Activated T-cell treated with anti-CD3 and anti-CD28 coated beads, Interleukin-2, amount 50 U/mL, for 4 hours (primary cell): ENCODE results near the gene GRID2. TPM values are rescaled to one million over a fixed set of nuclear protein-coding genes. Genes with fewer than 3 reads are reported as not detected.

ENCODE experiments used
- ATAC-seq, 2 donors: fragments of 200-7000 bp; cut with Tn5 transposase; one replicate each; pipeline ENCODE4 v1.10.0; 2021
- DNase-seq: peaks from one replicate; pipeline ENCODE4 v3.0.0-alpha.2; 2020
- H3K27me3 Mint-ChIP-seq: one replicate; pipeline ENCODE4 v1.8.0; 2021; ENCODE audit warnings: low read depth, mixed read lengths
- H3K36me3 Mint-ChIP-seq: one replicate; pipeline ENCODE4 v1.8.0; 2022; ENCODE audit warnings: mixed read lengths; ENCODE audit not compliant: insufficient read depth
- H3K4me1 Mint-ChIP-seq: one replicate; pipeline ENCODE4 v1.8.0; 2021; ENCODE audit warnings: low read depth, mixed read lengths
- H3K4me3 Mint-ChIP-seq: one replicate; pipeline ENCODE4 v1.8.0; 2021; ENCODE audit warnings: mild to moderate bottlenecking, moderate library complexity, mixed read lengths
- H3K9me3 Mint-ChIP-seq: one replicate; pipeline ENCODE4 v1.8.0; 2021; ENCODE audit warnings: mixed read lengths
- total RNA-seq, 3 donors: library from RNA; stranded (reverse); gene quantifications; one replicate each; pipeline ENCODE4 v1.2.1, GENCODE V29; 2021

Gene GRID2
- total RNA-seq, 3 donors from 2014 or later, result 0.22 TPM; not detected in 2

GRCh38 chr4:92969650-92970379 is 666.0 kb downstream of the GRID2 start:
- no peaks in the 10 kb centered on the region for H3K27me3 Mint-ChIP-seq
- H3K9me3 Mint-ChIP-seq, result peaks cover 10% of the 10 kb centered on the region
- H3K4me1 Mint-ChIP-seq, result no peaks in the 10 kb centered on the region
- DNase-seq, result no peak
- H3K36me3 Mint-ChIP-seq, result no peaks in the 10 kb centered on the region
- no peak for ATAC-seq
- no peak overlapping the region for H3K4me3 Mint-ChIP-seq

DNA sequence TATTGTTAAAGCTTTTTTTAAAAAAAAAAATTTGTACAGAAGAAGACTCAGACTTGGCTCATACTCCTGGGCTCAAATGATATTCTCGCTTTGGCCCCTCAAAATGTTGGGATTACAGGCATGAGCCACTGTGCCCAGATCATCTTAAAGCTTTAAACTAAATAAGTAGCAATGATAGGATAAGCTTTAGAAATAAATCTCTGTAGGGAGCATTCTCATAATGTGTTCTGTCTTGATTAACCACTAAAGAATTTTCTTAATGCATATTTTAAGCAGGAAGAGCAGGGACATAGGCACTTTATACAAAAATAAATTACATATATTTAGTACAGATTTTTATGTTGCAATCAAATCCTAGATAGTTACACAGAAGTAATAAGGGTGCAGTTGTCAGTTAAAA is 667.2 kb downstream of the GRID2 start:
- H3K36me3 Mint-ChIP-seq, result no peaks in the 10 kb centered on the region
- H3K27me3 Mint-ChIP-seq, result no peaks in the 10 kb centered on the region
- no peak for ATAC-seq
- H3K4me3 Mint-ChIP-seq, result no peak overlapping the region
- peaks cover 10% of the 10 kb centered on the region for H3K9me3 Mint-ChIP-seq
- DNase-seq, result no peak
- H3K4me1 Mint-ChIP-seq, result no peaks in the 10 kb centered on the region

DNA sequence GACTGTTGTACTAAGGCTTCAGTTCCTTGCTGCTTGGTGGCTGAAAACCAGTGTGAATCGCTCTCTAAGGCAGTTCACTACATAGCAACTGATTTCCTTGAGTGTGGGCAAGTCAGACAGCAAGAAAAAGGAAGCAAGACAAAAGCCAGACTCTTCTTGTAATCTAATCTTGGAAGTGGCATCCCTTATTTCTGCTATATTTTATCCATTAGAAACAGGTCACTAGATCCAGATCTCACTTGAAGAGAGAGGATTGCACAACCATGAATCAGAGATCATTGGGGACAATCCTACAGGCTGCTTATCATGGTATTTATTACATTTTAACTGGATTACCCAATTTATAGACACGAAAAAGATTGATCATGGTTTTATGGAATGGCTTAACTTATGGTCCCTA is 684.5 kb downstream of the GRID2 start:
- no peaks in the 10 kb centered on the region for H3K27me3 Mint-ChIP-seq
- ATAC-seq, result no peak
- H3K4me3 Mint-ChIP-seq, result no peak overlapping the region

GRCh38 chr4:92992758-92993157 is 689.0 kb downstream of the GRID2 start:
- Mint-ChIP-seq H3K36me3 (no peaks in the 10 kb centered on the region), H3K4me3 (no peak overlapping the region), H3K4me1 (no peaks in the 10 kb centered on the region), H3K9me3 (peaks cover 3% of the 10 kb centered on the region), H3K27me3 (no peaks in the 10 kb centered on the region)
- ATAC-seq, result no peak
- DNase-seq, result no peak

More for the DNA sequence above, 684.5 kb downstream of the GRID2 start:
- Mint-ChIP-seq H3K4me1 (no peaks in the 10 kb centered on the region), H3K9me3 (peaks cover 3% of the 10 kb centered on the region), H3K36me3 (no peaks in the 10 kb centered on the region)
- DNase-seq, result no peak

GRCh38 chr4:92994727-92995126 is 691.0 kb downstream of the GRID2 start:
- Mint-ChIP-seq H3K36me3 (no peaks in the 10 kb centered on the region), H3K4me1 (no peaks in the 10 kb centered on the region), H3K4me3 (no peak overlapping the region), H3K9me3 (peaks cover 3% of the 10 kb centered on the region), H3K27me3 (no peaks in the 10 kb centered on the region)
- DNase-seq (no peak), ATAC-seq (no peak)

- Mint-ChIP-seq H3K9me3 (peaks cover 3% of the 10 kb centered on the region), H3K27me3 (no peaks in the 10 kb centered on the region), H3K4me1 (no peaks in the 10 kb centered on the region), H3K36me3 (no peaks in the 10 kb centered on the region), H3K4me3 (no peak overlapping the region)
- ATAC-seq (no peak), DNase-seq (no peak)
Observed at GRCh38 chr4:92996533-92996932, 692.8 kb downstream of the GRID2 start.

GRCh38 chr4:93000910-93001309 is 697.1 kb downstream of the GRID2 start:
- H3K9me3 Mint-ChIP-seq, result no peaks in the 10 kb centered on the region
- ATAC-seq, result no peak
- no peaks in the 10 kb centered on the region for H3K27me3 Mint-ChIP-seq
- no peaks in the 10 kb centered on the region for H3K36me3 Mint-ChIP-seq
- no peak overlapping the region for H3K4me3 Mint-ChIP-seq
- H3K4me1 Mint-ChIP-seq, result no peaks in the 10 kb centered on the region
- no peak for DNase-seq

DNA sequence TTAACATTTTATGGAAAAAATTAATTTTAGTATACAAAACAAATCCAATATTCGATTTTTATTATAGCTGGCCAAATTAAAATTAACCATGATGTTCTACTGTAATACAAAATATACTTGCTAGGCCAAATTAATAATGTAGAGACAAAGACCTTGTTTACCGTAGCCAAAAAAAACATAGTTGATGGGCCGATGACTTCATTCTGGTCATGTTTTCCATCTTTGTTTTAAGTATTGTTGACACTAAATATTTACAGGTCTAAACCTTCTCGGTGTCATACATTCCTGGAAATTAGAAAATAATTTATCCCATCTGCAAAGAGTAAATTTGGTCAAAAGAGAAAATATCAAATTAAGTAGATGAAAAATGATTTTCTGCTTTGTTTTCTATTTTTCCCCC is 698.5 kb downstream of the GRID2 start:
- H3K4me3 Mint-ChIP-seq, result no peak overlapping the region
- H3K36me3 Mint-ChIP-seq, result no peaks in the 10 kb centered on the region
- DNase-seq, result no peak
- H3K4me1 Mint-ChIP-seq, result no peaks in the 10 kb centered on the region
- H3K27me3 Mint-ChIP-seq, result no peaks in the 10 kb centered on the region
- H3K9me3 Mint-ChIP-seq, result no peaks in the 10 kb centered on the region
- no peak for ATAC-seq

- DNase-seq, result no peak
- Mint-ChIP-seq H3K27me3 (no peaks in the 10 kb centered on the region), H3K4me3 (no peak overlapping the region), H3K36me3 (no peaks in the 10 kb centered on the region), H3K4me1 (no peaks in the 10 kb centered on the region), H3K9me3 (peaks cover 3% of the 10 kb centered on the region)
- no peak for ATAC-seq
Observed at GRCh38 chr4:93016350-93016749, 712.6 kb downstream of the GRID2 start.

DNA sequence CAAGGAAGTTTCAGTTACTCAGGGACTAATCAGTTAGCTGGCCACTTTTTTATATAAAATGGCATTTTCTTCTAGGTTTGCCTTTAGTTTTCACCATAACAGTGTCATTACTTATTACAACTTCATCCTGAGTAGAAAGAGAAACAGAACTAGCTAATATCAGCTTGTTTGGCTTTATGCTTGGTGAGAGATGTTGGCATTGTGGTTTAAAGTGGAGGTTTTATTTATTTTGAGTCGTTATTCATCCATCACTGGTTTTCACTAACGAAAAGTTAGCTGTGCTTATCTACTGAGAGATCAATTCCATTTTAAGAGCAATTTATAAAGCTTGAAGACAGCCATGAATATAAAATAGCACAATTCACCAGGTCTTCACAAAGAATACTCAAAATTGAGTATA is 714.5 kb downstream of the GRID2 start:
- Mint-ChIP-seq H3K4me1 (no peaks in the 10 kb centered on the region), H3K9me3 (peaks cover 3% of the 10 kb centered on the region), H3K36me3 (no peaks in the 10 kb centered on the region), H3K4me3 (no peak overlapping the region), H3K27me3 (no peaks in the 10 kb centered on the region)
- ATAC-seq (no peak), DNase-seq (no peak)

- Mint-ChIP-seq H3K9me3 (peaks cover 3% of the 10 kb centered on the region), H3K27me3 (no peaks in the 10 kb centered on the region), H3K4me3 (no peak overlapping the region), H3K4me1 (no peaks in the 10 kb centered on the region), H3K36me3 (no peaks in the 10 kb centered on the region)
- DNase-seq (no peak), ATAC-seq (no peak)
Observed at GRCh38 chr4:93018806-93019205, 715.0 kb downstream of the GRID2 start.

DNA sequence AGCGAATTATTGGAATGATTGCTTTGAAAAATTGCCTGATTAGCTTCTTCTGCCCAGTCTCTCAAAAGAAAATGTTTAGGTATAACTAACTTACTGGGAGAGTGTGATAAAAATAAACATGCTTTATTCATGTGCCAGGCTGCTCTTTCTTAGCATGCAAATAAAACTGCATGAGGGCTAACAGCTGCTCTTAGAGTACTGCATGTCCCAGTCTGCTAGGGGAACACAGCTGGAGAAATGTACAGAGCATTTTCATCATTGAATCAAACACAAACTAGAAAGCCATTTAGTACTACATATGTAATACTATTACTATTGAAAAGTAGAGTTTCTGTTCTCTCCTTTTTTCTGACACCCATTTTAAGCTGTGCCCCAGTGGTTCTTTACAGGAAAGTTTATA is 726.0 kb downstream of the GRID2 start:
- peaks cover 10% of the 10 kb centered on the region for H3K9me3 Mint-ChIP-seq
- DNase-seq, result no peak

DNA sequence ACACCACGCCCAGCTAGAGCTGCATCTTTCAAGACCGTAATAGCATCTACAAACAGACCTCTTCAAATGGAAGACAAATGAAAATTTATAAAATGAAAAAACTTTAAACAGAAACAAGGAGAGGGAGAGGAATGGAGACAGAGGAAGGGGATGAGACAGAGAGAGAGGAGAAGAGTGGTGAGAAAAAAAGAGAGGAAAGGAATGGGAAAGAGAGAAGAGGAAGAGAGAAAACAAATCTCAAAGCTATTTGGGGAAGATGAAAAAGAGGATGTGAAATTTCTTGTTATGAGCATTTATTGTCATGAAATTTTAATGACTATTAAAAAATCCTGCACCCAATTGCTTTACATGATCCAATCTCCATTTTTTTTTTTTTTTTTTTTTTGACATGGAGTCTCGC is 726.9 kb downstream of the GRID2 start:
- DNase-seq (no peak), ATAC-seq (no peak)
- Mint-ChIP-seq H3K36me3 (no peaks in the 10 kb centered on the region), H3K27me3 (no peaks in the 10 kb centered on the region), H3K4me3 (no peak overlapping the region), H3K4me1 (no peaks in the 10 kb centered on the region), H3K9me3 (peaks cover 10% of the 10 kb centered on the region)

More for the DNA sequence above, 726.0 kb downstream of the GRID2 start:
- no peaks in the 10 kb centered on the region for H3K36me3 Mint-ChIP-seq
- no peaks in the 10 kb centered on the region for H3K4me1 Mint-ChIP-seq
- ATAC-seq, result no peak
- no peaks in the 10 kb centered on the region for H3K27me3 Mint-ChIP-seq
- H3K4me3 Mint-ChIP-seq, result no peak overlapping the region

DNA sequence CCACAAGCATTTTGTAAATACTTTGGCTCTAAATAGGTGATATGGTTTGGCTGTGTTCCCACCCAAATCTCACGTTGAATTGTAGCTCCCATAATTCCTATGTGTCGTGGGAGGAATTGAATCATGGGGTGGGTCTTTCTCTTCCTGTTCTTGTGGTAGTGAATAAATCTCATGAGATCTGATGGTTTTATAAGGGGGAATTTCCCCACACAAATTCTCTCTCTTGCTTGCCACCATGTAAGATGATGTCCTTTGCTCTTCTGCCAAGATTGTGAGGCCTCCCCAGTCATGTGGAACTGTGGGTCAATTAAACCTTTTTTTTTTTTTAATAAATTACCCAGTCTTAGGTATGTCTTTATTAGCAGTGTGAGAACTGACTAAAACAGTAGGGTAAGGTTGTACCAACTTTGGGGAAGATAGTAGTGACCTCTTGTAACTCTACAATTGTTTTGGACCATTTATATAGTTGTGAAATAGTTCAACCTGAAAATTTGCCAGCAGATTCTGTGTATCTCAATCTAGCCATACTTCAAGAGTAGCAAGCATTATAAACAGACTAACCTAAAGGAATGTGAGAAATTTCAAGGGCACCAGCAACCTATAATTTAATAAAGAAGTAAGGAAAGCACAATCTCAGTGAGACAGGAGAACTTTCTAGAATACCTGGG is 727.8 kb downstream of the GRID2 start:
- DNase-seq (no peak), ATAC-seq (no peak)
- Mint-ChIP-seq H3K36me3 (no peaks in the 10 kb centered on the region), H3K4me3 (no peak overlapping the region), H3K9me3 (peaks cover 10% of the 10 kb centered on the region), H3K27me3 (no peaks in the 10 kb centered on the region), H3K4me1 (no peaks in the 10 kb centered on the region)

- no peak for ATAC-seq
- no peak overlapping the region for H3K4me3 Mint-ChIP-seq
- no peaks in the 10 kb centered on the region for H3K36me3 Mint-ChIP-seq
Observed at GRCh38 chr4:93042746-93043145, 739.0 kb downstream of the GRID2 start.

More at GRCh38 chr4:93042746-93043145, 739.0 kb downstream of the GRID2 start:
- Mint-ChIP-seq H3K27me3 (no peaks in the 10 kb centered on the region), H3K4me1 (no peaks in the 10 kb centered on the region), H3K9me3 (peaks cover 10% of the 10 kb centered on the region)
- no peak for DNase-seq
